Ishikawa (cell line): Measurements from ENCODE around the gene SLC24A3.

Source experiments
- CEBPB ChIP-seq: IDR thresholded peaks from 2 replicates; pipeline ENCODE4 v1.6.1; 2012
- CREB1 ChIP-seq: IDR thresholded peaks from 2 replicates; pipeline ENCODE4 v1.6.1; 2012; ENCODE audit warnings: low read depth
- EGR1 ChIP-seq: IDR thresholded peaks from 2 replicates; pipeline ENCODE4 v1.6.1; 2012
- FOXM1 ChIP-seq: IDR thresholded peaks from 2 replicates; pipeline ENCODE4 v1.6.1; 2012; ENCODE audit warnings: low read depth, borderline replicate concordance
- NFIC ChIP-seq: IDR thresholded peaks from 2 replicates; pipeline ENCODE4 v1.6.1; 2012
- RAD21 ChIP-seq: IDR thresholded peaks from 2 replicates; pipeline ENCODE4 v1.6.1; 2012; ENCODE audit warnings: low read depth
- REST ChIP-seq: IDR thresholded peaks from 2 replicates; pipeline ENCODE4 v1.6.1; 2012; ENCODE audit warnings: low read depth, mild to moderate bottlenecking
- TAF1 ChIP-seq: IDR thresholded peaks from 2 replicates; pipeline ENCODE4 v1.6.1; 2012; ENCODE audit warnings: low read depth, mild to moderate bottlenecking
- TCF12 ChIP-seq: IDR thresholded peaks from 2 replicates; pipeline ENCODE4 v1.6.1; 2012; ENCODE audit warnings: low read depth
- USF1 ChIP-seq: IDR thresholded peaks from 2 replicates; pipeline ENCODE4 v1.6.1; 2012
- YY1 ChIP-seq: IDR thresholded peaks from 2 replicates; pipeline ENCODE4 v1.6.1; 2012; ENCODE audit warnings: low read depth
- ZBTB7A ChIP-seq: IDR thresholded peaks from 2 replicates; pipeline ENCODE4 v1.6.1; 2012; ENCODE audit warnings: low read depth

DNA sequence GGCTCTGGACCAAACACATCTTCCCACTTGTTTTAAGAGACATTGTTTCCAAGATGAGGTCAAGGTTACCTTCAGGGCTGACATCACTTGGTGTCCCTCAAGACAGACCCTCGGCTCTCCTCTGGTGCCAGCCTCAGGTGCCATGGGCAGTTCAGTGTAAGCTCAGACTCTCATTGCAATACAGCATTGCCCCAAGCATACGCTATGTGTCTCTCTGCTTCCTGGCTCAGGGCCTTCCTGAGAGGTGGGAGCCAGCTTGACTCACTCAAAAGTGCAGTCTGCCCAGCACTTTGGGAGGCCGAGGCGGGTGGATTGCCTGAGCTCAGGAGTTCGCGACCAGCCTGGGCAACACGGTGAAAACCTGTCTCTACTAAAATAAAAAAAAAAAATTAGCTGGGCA lies 51.7 kb downstream of the SLC24A3 start:
- no peak for TF ChIP-seq REST
- TF ChIP-seq CREB1, result no peak
- TF ChIP-seq FOXM1, result no peak
- TF ChIP-seq NFIC, result no peak
- TF ChIP-seq TCF12, result no peak
- TF ChIP-seq TAF1, result no peak
- no peak for TF ChIP-seq ZBTB7A
- TF ChIP-seq EGR1, result no peak
- no peak for TF ChIP-seq USF1
- no peak for TF ChIP-seq YY1
- TF ChIP-seq CEBPB, result no peak
- TF ChIP-seq RAD21, result no peak
